Esophagus mucosa (tissue), 1 donor: ENCODE data around the gene PDIA2. TPM values are rescaled to one million over a fixed set of nuclear protein-coding genes. Genes with fewer than 3 reads are reported as not detected.

ENCODE experiments used
- ATAC-seq: fragments of 200-7000 bp; cut with Tn5 transposase; one replicate; pipeline ENCODE4 v1.9.1; 2020
- total RNA-seq: library from RNA; stranded (reverse); gene quantifications from one replicate; pipeline ENCODE4 v1.2.4, GENCODE V29; 2023
- donor health status: DM: yes; HTN: yes; CAD: no.

The PDIA2 gene
- total RNA-seq, 1 donor from 2014 or later = not detected

- ATAC-seq = no peak
These were observed 18.3 kb downstream of the PDIA2 start for GRCh38 chr16:301235-301634.

GRCh38 chr16:301950-302349, 19.0 kb downstream of the PDIA2 start:
- ATAC-seq = no peak

GRCh38 chr16:303760-304505, 21.0 kb downstream of the PDIA2 start:
- no peak for ATAC-seq

- peak; percentile 69 for ATAC-seq
These were observed 23.1 kb downstream of the PDIA2 start for GRCh38 chr16:305916-306626.

GRCh38 chr16:306911-307370, 24.0 kb downstream of the PDIA2 start:
- ATAC-seq = no peak

- ATAC-seq = no peak
These were observed 24.8 kb downstream of the PDIA2 start for GRCh38 chr16:307691-308312.

GRCh38 chr16:309476-309875, 26.5 kb downstream of the PDIA2 start:
- ATAC-seq = no peak

GRCh38 chr16:311725-312124, 28.8 kb downstream of the PDIA2 start:
- no peak for ATAC-seq

GRCh38 chr16:314351-314750, 31.4 kb downstream of the PDIA2 start:
- no peak for ATAC-seq

GRCh38 chr16:314795-315299, 31.9 kb downstream of the PDIA2 start:
- no peak for ATAC-seq

GRCh38 chr16:316741-317464, 33.9 kb downstream of the PDIA2 start:
- ATAC-seq = no peak

- ATAC-seq = no peak
These were observed 34.6 kb downstream of the PDIA2 start for GRCh38 chr16:317583-317982.

- ATAC-seq = no peak
These were observed 35.7 kb downstream of the PDIA2 start for GRCh38 chr16:318628-319027.

- ATAC-seq = no peak
These were observed 37.2 kb downstream of the PDIA2 start for GRCh38 chr16:320206-320605.

GRCh38 chr16:321532-321931, 38.6 kb downstream of the PDIA2 start:
- ATAC-seq = no peak

- no peak for ATAC-seq
These were observed 39.6 kb downstream of the PDIA2 start for GRCh38 chr16:322476-323143.

GRCh38 chr16:324201-324450, 41.2 kb downstream of the PDIA2 start:
- ATAC-seq = no peak

- peak; percentile 50 for ATAC-seq
These were observed 41.7 kb downstream of the PDIA2 start for GRCh38 chr16:324451-325334.

- no peak for ATAC-seq
These were observed 42.6 kb downstream of the PDIA2 start for GRCh38 chr16:325375-326145.

- no peak for ATAC-seq
These were observed 47.8 kb downstream of the PDIA2 start for GRCh38 chr16:330741-331140.
